Measurements from ENCODE around the gene RIN3.

The RIN3 gene

DNA sequence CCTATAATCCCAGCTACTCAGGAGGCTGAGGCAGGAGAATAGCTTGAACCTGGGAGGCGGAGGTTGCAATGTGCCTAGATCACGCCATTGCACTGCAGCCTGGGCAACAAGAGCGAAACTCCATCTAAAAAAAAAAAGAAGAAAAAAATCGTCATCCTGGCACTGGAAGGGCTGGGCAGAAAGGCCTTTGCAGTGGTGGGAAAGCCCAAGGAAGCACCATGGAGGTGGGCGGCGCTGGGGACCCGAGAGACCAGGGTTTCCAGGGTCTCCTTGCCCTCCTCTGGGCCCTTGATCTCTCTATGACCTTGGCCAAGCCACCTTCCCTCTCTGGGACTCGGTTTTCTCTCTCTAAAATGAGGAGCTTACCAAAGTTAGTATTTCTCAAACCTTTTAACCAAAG, 169.5 kb downstream of the RIN3 start:
- no peak for DNase-seq (ENCODE audit: extremely low read depth, low read depth)
- TF ChIP-seq, protein P1, sequence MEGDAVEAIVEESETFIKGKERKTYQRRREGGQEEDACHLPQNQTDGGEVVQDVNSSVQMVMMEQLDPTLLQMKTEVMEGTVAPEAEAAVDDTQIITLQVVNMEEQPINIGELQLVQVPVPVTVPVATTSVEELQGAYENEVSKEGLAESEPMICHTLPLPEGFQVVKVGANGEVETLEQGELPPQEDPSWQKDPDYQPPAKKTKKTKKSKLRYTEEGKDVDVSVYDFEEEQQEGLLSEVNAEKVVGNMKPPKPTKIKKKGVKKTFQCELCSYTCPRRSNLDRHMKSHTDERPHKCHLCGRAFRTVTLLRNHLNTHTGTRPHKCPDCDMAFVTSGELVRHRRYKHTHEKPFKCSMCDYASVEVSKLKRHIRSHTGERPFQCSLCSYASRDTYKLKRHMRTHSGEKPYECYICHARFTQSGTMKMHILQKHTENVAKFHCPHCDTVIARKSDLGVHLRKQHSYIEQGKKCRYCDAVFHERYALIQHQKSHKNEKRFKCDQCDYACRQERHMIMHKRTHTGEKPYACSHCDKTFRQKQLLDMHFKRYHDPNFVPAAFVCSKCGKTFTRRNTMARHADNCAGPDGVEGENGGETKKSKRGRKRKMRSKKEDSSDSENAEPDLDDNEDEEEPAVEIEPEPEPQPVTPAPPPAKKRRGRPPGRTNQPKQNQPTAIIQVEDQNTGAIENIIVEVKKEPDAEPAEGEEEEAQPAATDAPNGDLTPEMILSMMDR (IDR thresholded peaks at IDR 0.05; ENCODE audit: low read depth, low read length): no peak

DNA sequence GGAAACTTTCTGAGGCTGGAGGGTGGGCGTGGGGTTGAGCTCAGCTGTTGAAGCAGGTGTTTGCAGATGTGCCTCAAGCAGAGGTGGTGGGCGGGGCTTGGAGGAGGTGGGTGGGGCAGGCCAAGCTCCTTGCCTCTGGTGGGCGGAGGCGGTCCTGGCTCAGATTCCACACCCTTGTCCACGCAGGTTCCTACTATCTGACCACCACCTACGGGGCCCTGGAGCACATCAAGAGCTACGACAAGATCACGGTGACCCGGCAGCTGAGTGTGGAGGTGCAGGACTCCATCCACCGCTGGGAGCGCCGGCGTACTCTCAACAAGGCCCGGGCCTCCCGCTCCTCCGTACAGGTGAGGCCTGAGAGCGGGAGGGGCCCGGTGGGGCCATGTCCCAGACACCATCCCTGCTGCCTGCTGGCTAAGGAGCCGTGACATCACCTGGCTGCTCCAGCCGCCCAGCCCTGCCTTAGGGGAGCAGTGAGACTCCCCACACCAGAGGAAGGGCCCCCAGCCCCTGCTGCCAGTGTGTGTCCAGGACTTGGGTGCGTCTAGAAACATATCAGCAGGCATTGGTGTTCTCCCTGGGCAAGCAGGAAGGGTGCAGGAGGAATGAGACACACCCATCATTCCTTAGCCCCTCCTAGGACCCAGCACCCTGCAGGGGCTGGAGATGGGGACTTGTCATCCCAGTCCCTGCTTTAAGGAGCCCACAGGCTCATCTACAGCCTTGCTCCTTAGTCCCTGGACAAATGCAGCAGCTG, 171.4 kb downstream of the RIN3 start:
- DNase-seq (ENCODE audit: extremely low read depth, low read depth): no peak
- TF ChIP-seq, protein P1 (IDR thresholded peaks at IDR 0.05; ENCODE audit: low read depth, low read length): no peak

DNA sequence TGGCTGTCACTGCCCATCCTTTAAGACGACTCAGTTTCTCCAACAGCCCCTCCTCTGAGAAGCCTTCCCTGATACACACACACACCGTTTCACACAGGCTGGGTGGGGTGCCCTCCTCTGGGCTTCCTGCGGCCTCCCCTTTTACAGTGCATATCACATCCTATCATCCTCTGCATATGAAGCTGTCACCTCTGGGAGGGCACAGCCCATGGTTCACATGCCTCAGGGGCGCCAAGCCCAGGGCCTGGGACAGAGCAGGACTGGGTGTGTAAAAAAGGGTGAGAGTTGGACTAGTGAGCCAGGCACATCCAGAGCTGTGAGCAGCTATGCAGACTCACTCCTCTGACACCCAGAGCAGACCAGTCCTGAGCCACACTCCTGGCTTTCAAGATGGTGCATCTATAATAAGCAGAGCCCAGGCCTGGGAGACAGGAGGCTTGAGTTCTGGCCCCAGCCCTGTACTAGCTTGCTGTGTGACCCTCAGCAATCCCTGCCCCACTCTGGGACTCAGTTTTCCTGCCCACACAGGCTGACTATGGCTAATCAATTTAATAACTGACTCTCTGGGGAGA, 172.3 kb downstream of the RIN3 start:
- TF ChIP-seq, protein P1 (IDR thresholded peaks at IDR 0.05; ENCODE audit: low read depth, low read length): no peak
- no peak for DNase-seq (ENCODE audit: extremely low read depth, low read depth)

DNA sequence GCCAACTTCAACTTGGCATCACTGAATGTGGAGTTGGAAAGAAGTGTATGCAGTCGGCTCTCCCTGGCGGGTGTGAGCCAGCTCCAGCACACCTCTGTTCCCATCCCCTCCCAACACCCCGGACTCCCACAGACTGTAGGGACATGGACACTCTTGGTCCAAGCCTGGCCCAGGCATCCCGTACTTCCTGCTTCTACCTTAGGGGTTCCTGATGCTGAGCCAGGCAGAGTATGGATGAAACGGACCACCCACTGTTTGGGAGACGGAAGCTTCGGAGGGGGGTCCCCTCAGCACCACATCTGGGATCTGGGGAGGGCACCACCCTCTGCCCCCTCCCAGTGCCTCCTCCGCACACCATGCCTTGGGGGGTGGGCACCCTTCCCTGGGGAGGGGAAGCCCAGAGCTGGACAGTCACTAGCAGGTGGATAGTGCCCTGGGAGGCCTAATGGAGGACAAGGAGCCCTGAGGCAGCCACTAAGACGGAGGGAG, 172.9 kb downstream of the RIN3 start:
- TF ChIP-seq, protein P1 (IDR thresholded peaks at IDR 0.05; ENCODE audit: low read depth, low read length): no peak
- no peak for DNase-seq (ENCODE audit: extremely low read depth, low read depth)

DNA sequence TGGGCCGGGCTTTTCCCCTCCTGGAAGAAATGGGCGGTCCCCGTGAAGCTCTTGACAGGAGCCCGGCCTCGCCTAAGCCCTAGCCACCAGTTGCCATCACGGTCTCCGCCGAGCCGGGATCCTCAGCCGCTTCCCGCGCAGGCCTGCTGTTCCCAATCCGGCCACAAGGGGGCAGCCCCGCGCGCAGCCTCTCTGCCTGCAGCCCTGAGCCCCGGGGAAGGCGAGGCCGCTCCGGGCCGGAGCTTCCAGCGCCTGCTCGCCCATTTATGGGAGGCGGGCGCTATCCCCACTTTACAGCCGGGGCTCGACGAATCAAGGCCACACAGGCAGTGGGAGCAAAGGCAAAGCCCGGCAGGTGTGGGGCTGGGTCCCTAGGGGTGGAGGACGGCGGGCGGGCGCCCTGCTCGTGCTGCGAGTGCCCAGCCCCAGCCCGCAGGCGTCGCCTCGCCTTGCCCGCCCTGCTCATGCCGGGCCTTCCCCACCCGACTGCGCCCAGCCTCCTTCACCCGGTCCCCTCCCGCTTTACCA, 173.4 kb downstream of the RIN3 start:
- peak; percentile 12 for DNase-seq (ENCODE audit: extremely low read depth, low read depth)
- TF ChIP-seq, protein P1 (IDR thresholded peaks at IDR 0.05; ENCODE audit: low read depth, low read length): peak; percentile 96

DNA sequence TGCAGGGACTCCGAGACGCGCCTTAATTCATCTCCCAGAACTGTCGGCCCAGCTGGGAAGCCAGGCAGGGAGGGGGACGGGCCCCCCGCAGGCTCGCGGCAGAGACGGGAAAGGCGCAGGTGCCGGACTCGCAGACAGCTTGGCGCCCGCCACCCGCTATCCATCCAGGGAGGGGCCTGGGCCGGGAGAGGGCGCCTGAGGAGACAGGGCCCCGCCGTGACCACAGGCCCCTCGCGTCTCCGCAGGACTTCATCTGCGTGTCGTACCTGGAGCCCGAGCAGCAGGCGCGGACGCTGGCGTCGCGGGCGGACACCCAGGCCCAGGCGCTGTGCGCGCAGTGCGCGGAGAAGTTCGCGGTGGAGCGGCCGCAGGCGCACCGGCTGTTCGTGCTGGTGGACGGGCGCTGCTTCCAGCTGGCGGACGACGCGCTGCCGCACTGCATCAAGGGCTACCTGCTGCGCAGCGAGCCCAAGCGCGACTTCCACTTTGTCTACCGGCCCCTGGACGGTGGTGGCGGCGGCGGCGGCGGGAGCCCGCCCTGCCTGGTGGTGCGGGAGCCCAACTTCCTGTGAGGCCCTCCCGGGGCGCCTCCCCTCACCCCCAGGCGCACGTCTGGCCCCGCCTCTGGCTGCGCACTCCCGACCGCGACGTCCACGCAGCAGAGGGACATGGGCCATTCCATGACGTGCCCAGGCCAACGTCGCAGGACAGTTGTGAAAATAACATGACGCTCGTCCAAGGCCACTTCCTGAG, 174.3 kb downstream of the RIN3 start:
- TF ChIP-seq, protein P1 (IDR thresholded peaks at IDR 0.05; ENCODE audit: low read depth, low read length): no peak
- DNase-seq (ENCODE audit: extremely low read depth, low read depth): no peak
